HEK293 (cell line): ENCODE results near the gene SLC35F5.

Experiments used
- CTCF ChIA-PET: fragments of 350-600 bp; formaldehyde crosslinking; extraction: SDS; loops from one replicate; lab custom pipeline; 2021; ENCODE audit warnings: antibody characterized with exemption; lab: Yijun Ruan, JAX
- POLR2A ChIA-PET: fragments of 300-600 bp; formaldehyde crosslinking; extraction: SDS; loops from one replicate; lab custom pipeline; 2020; ENCODE audit warnings: antibody characterized with exemption, inconsistent platforms; lab: Yijun Ruan, JAX
- H3K27ac ChIP-seq: fragments of 200-500 bp; sonication (Bioruptor generic); 2 replicates; pipeline ENCODE4 v1.5.1; 2014; ENCODE audit warnings: low read depth, low read length, control low read depth, inconsistent platforms; ENCODE audit errors: extremely low read depth
- H3K36me3 ChIP-seq, 2 experiments: fragments of 200-500 bp in 1 of 2; sonication (Bioruptor generic) in 1 of 2; 1 replicate in 1 of 2; 2 replicates in 1 of 2; pipeline ENCODE4 v1.5.1; 2014 to 2017; ENCODE audit warnings: inconsistent platforms in 2 of 2, low read length in 2 of 2; ENCODE audit not compliant: control insufficient read depth in 2 of 2, insufficient read depth in 1 of 2
- H3K4me1 ChIP-seq: fragments of 200-500 bp; sonication (Bioruptor generic); 2 replicates; pipeline ENCODE4 v1.5.1; 2014; ENCODE audit warnings: mild to moderate bottlenecking, low read length, inconsistent platforms; ENCODE audit not compliant: control insufficient read depth, insufficient read depth
- H3K4me3 ChIP-seq: 2 replicates; pipeline ENCODE4 v1.5.1; 2011; ENCODE audit warnings: low read depth, mild to moderate bottlenecking, control low read depth, low read length, moderate library complexity
- H3K9me3 ChIP-seq: fragments of 200-500 bp; sonication (Bioruptor generic); 2 replicates; pipeline ENCODE4 v1.5.1; 2014; ENCODE audit warnings: low read depth, low read length, inconsistent platforms; ENCODE audit not compliant: control insufficient read depth, insufficient read depth
- BCL11A ChIP-seq: fragments of 450-650 bp; formaldehyde crosslinking; IDR thresholded peaks from 2 replicates; pipeline ENCODE4 v1.5.1; 2016; ENCODE audit warnings: low read depth, missing biosample characterization, missing genetic modification characterization
- GLI2 ChIP-seq: fragments of 450-650 bp; formaldehyde crosslinking; IDR thresholded peaks from 2 replicates; pipeline ENCODE4; 2017; ENCODE audit warnings: missing biosample characterization, missing genetic modification characterization, low read depth, borderline replicate concordance
- HOXA7 ChIP-seq: sonication (generic); formaldehyde crosslinking; IDR thresholded peaks from 2 replicates; pipeline ENCODE4 v1.8.1; 2022; ENCODE audit warnings: missing genetic modification reagents, borderline replicate concordance
- HOXC10 ChIP-seq: sonication (generic); formaldehyde crosslinking; IDR thresholded peaks from 2 replicates; pipeline ENCODE4 v1.8.1; 2023; ENCODE audit warnings: mild to moderate bottlenecking, missing genetic modification reagents
- HOXD13 ChIP-seq: sonication (generic); formaldehyde crosslinking; IDR thresholded peaks from 2 replicates; pipeline ENCODE4 v1.8.0; 2022; ENCODE audit warnings: missing genetic modification reagents, borderline replicate concordance
- IKZF3 ChIP-seq: fragments of 450-650 bp; IDR thresholded peaks from 2 replicates; pipeline ENCODE4 v1.5.0; 2018; ENCODE audit warnings: missing biosample characterization, mild to moderate bottlenecking, missing genetic modification characterization, moderate library complexity
- MYNN ChIP-seq: fragments of 450-650 bp; formaldehyde crosslinking; IDR thresholded peaks from 2 replicates; pipeline ENCODE4 v1.5.1; 2016; ENCODE audit warnings: missing biosample characterization, missing genetic modification characterization, borderline replicate concordance
- YY1 ChIP-seq: fragments of 450-650 bp; formaldehyde crosslinking; IDR thresholded peaks from 2 replicates; pipeline ENCODE4 v1.5.1; 2018; ENCODE audit warnings: missing biosample characterization, missing genetic modification characterization
- ZNF148 ChIP-seq: fragments of 450-650 bp; formaldehyde crosslinking; IDR thresholded peaks from 2 replicates; pipeline ENCODE4 v1.5.0; 2017; ENCODE audit warnings: missing biosample characterization, missing genetic modification characterization, borderline replicate concordance
- ZNF157 ChIP-seq: fragments of 450-650 bp; formaldehyde crosslinking; IDR thresholded peaks from 2 replicates; pipeline ENCODE4 v1.5.1; 2016; ENCODE audit warnings: missing biosample characterization, missing genetic modification characterization
- ZNF16 ChIP-seq: fragments of 450-650 bp; formaldehyde crosslinking; IDR thresholded peaks from 2 replicates; pipeline ENCODE4 v1.5.1; 2016; ENCODE audit warnings: low read depth, missing biosample characterization, missing genetic modification characterization
- ZNF184 ChIP-seq: fragments of 450-650 bp; IDR thresholded peaks from 2 replicates; pipeline ENCODE4 v1.5.1; 2018; ENCODE audit warnings: missing biosample characterization, mild to moderate bottlenecking, missing genetic modification characterization
- ZNF24 ChIP-seq: fragments of 450-650 bp; formaldehyde crosslinking; IDR thresholded peaks from 2 replicates; pipeline ENCODE4 v1.5.1; 2016; ENCODE audit warnings: missing biosample characterization, missing genetic modification characterization
- ZNF248 ChIP-seq: fragments of 450-650 bp; formaldehyde crosslinking; IDR thresholded peaks from 2 replicates; pipeline ENCODE4 v1.5.1; 2017; ENCODE audit warnings: missing biosample characterization, missing genetic modification characterization
- ZNF366 ChIP-seq: fragments of 450-650 bp; formaldehyde crosslinking; conservative IDR thresholded peaks from 2 replicates; pipeline ENCODE4 v1.5.1; 2016; ENCODE audit warnings: missing biosample characterization, missing genetic modification characterization
- ZNF501 ChIP-seq: fragments of 450-650 bp; formaldehyde crosslinking; IDR thresholded peaks from 2 replicates; pipeline ENCODE4 v1.5.1; 2016; ENCODE audit warnings: missing biosample characterization, missing genetic modification characterization
- ZNF561 ChIP-seq: fragments of 450-650 bp; IDR thresholded peaks from 2 replicates; pipeline ENCODE4 v1.5.1; 2018; ENCODE audit warnings: missing biosample characterization, missing genetic modification characterization, borderline replicate concordance
- ZNF785 ChIP-seq: fragments of 450-650 bp; formaldehyde crosslinking; IDR thresholded peaks from 2 replicates; pipeline ENCODE4 v1.5.1; 2016; ENCODE audit warnings: missing biosample characterization, missing genetic modification characterization
- TF ChIP-seq, protein P1 (sequence below): fragments of 450-650 bp; formaldehyde crosslinking; IDR thresholded peaks from 2 replicates; pipeline ENCODE4 v1.5.1; 2017; ENCODE audit warnings: missing biosample characterization, missing genetic modification characterization
- TF ChIP-seq, protein P2 (sequence below): fragments of 450-650 bp; formaldehyde crosslinking; IDR thresholded peaks from 2 replicates; pipeline ENCODE4 v1.5.1; 2016; ENCODE audit warnings: missing biosample characterization, missing genetic modification characterization
- TF ChIP-seq, protein P3 (sequence below): fragments of 450-650 bp; formaldehyde crosslinking; IDR thresholded peaks from 2 replicates; pipeline ENCODE4 v1.5.1; 2016; ENCODE audit warnings: missing biosample characterization, missing genetic modification characterization

SLC35F5 gene

DNA sequence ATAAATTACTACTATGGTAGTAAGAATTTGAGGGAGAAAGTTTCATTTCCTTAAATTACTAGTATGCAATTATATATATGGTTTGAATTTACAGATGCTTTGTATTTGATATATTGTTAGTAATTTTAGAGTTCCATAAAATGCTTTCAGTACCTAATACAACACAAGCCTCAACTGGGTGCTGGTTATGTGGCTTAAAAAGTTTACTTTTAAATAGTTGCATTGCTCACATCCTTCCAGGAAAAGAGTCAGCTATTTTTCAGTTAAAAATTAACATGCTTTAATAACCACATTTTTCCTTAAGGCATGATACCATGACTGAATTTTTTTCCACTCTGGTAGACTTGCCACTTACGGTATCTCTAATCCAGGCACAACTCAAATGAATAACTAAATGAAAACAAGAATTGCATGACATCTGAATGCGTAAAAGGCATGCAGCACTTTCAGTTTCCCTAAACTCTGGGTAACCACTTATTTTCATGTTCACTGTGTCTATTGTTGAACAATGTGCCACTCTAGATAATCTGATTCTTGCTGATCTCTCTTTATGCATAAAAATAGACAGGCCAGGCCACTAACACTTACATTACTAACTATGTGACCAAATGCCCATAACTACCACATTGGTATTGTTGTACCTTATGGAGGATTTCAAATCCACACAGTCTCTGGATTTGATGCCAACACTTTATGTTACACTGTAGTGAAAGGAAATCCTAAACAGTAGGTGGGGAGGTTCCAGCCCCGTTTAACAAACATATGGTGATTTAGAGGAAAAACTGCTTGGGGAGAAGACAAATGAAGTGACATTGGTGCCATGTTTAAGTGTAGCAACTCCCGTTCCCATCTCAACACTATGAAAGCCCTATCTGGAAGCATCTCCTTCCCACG lies 35.5 kb upstream of the SLC35F5 start:
- no peak for TF ChIP-seq GLI2
- no peak for TF ChIP-seq ZNF248 (tag by site-specific recombination)
- TF ChIP-seq BCL11A (tag by site-specific recombination), result no peak
- TF ChIP-seq ZNF785 (tag by site-specific recombination), result no peak
- TF ChIP-seq ZNF184 (tag by site-specific recombination), result no peak
- TF ChIP-seq, all 188 proteins: peak for 0
- Histone ChIP-seq H3K9me3 (no peaks in the 10 kb centered on the region), H3K4me1 (no peaks in the 10 kb centered on the region), H3K27ac (no peak overlapping the region), H3K4me3 (no peak overlapping the region), H3K36me3 (no peaks in the 10 kb centered on the region)
- POLR2A ChIA-PET, result interaction anchor here (1.3 kb wide), 1 partner anchor 27 kb away, joined by 3 read pairs; no protein-coding TSS in a partner anchor
- CTCF ChIA-PET, result interaction anchor here (0.7 kb wide), 1 partner anchor 49 kb away, joined by 3 read pairs; no protein-coding TSS in a partner anchor

DNA sequence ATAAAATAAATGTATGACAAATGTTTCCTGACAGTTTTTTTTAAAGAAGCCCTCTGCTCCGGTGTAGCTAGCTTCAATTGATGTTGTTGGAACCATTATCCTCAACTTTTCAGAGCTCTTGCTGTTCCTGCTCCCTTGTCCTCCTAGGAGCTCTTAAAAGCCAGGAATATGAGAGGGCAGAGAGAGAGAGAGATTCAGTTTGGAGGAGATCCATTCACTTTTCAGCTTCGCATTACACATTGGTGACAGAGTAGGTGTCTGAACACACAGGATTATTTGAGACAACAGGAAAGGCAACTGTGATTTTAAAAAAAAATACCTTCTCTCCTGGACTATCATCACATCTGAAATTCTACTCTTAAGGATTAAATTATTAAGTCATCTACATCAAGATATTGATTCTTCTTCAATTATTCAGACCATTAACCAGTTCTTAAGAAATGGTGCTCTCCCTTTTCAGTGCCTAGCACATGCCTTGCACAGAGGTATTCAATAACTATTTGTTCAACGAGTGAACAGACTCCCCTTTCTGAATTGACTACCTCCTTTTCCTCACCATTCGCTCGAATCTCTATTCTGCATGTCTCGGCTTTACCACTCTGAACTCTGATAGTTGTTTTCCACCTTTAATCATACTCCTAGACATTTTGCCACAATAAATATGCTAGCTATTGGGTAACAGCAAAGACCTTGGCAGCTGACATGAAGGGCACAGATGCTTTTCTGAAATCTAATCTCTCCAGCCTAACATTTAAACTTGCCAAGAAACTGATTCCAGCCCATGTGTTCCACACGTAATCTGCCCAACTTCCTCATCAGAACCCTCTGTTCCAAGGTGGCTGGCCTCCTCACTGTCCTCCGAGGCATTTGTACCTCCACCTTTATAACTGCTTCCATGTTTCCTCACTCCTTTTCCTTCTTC lies 28.6 kb upstream of the SLC35F5 start:
- no peak overlapping the region for H3K27ac ChIP-seq
- H3K4me1 ChIP-seq, result no peaks in the 10 kb centered on the region
- ChIA-PET CTCF (no interaction called here), POLR2A (no interaction called here)
- no peaks in the 10 kb centered on the region for H3K36me3 ChIP-seq
- H3K9me3 ChIP-seq, result no peaks in the 10 kb centered on the region
- H3K4me3 ChIP-seq, result no peak overlapping the region
- no peak for TF ChIP-seq MYNN (tag by site-specific recombination)

DNA sequence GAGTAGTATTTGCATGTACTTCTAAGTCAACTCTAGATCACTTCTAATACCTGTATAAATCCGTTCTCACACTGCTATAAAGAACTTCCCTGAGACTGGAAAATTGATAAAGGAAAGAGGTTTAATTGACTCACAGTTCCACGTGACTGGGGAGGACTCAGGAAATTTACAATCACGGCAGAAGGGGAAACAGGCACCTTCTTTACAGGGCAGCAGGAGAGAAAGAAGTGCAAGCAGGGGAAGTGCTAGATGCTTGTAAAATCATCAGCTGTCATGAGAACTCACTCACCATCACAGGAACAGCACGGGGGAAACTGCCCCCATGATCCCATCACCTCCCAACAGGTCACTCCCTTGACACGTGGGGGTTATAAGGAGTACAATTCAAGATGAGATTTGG lies 24.0 kb upstream of the SLC35F5 start:
- POLR2A ChIA-PET, result no interaction called here
- H3K4me1 ChIP-seq, result no peaks in the 10 kb centered on the region
- no peak overlapping the region for H3K27ac ChIP-seq
- no peaks in the 10 kb centered on the region for H3K36me3 ChIP-seq
- no peak overlapping the region for H3K4me3 ChIP-seq
- CTCF ChIA-PET, result no interaction called here
- no peaks in the 10 kb centered on the region for H3K9me3 ChIP-seq
- TF ChIP-seq ZNF561 (no peak), ZNF366 (tag by site-specific recombination) (no peak), ZNF501 (tag by site-specific recombination) (no peak), ZNF157 (no peak), ZNF24 (no peak), ZNF148 (tag by site-specific recombination) (no peak), ZNF16 (tag by site-specific recombination) (no peak), HOXA7 (CRISPR knock-in tag) (no peak), IKZF3 (tag by site-specific recombination) (no peak), HOXC10 (CRISPR knock-in tag) (no peak), HOXD13 (CRISPR knock-in tag) (no peak), YY1 (no peak)
- TF ChIP-seq, protein P1, sequence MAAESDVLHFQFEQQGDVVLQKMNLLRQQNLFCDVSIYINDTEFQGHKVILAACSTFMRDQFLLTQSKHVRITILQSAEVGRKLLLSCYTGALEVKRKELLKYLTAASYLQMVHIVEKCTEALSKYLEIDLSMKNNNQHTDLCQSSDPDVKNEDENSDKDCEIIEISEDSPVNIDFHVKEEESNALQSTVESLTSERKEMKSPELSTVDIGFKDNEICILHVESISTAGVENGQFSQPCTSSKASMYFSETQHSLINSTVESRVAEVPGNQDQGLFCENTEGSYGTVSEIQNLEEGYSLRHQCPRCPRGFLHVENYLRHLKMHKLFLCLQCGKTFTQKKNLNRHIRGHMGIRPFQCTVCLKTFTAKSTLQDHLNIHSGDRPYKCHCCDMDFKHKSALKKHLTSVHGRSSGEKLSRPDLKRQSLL (tag by site-specific recombination), result no peak
- TF ChIP-seq, protein P2, sequence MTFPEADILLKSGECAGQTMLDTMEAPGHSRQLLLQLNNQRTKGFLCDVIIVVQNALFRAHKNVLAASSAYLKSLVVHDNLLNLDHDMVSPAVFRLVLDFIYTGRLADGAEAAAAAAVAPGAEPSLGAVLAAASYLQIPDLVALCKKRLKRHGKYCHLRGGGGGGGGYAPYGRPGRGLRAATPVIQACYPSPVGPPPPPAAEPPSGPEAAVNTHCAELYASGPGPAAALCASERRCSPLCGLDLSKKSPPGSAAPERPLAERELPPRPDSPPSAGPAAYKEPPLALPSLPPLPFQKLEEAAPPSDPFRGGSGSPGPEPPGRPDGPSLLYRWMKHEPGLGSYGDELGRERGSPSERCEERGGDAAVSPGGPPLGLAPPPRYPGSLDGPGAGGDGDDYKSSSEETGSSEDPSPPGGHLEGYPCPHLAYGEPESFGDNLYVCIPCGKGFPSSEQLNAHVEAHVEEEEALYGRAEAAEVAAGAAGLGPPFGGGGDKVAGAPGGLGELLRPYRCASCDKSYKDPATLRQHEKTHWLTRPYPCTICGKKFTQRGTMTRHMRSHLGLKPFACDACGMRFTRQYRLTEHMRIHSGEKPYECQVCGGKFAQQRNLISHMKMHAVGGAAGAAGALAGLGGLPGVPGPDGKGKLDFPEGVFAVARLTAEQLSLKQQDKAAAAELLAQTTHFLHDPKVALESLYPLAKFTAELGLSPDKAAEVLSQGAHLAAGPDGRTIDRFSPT (tag by site-specific recombination), result no peak
- TF ChIP-seq, protein P3, sequence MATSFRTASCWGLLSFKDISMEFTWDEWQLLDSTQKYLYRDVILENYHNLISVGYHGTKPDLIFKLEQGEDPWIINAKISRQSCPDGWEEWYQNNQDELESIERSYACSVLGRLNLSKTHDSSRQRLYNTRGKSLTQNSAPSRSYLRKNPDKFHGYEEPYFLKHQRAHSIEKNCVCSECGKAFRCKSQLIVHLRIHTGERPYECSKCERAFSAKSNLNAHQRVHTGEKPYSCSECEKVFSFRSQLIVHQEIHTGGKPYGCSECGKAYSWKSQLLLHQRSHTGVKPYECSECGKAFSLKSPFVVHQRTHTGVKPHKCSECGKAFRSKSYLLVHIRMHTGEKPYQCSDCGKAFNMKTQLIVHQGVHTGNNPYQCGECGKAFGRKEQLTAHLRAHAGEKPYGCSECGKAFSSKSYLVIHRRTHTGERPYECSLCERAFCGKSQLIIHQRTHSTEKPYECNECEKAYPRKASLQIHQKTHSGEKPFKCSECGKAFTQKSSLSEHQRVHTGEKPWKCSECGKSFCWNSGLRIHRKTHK (tag by site-specific recombination), result no peak
